GM12865 (cell line): ENCODE measurements around the gene PLPP3.

Experiments
- DNase-seq: peaks from one replicate; pipeline ENCODE4 v3.0.0; 2010; ENCODE audit warnings: low read depth
- H3K4me3 ChIP-seq: 2 replicates; pipeline ENCODE4 v1.5.1; 2011; ENCODE audit warnings: mild to moderate bottlenecking, low read depth, low read length, control low read depth
- TF ChIP-seq, protein P1 (sequence below): IDR thresholded peaks from 2 replicates; pipeline ENCODE4 v1.5.1; 2011; ENCODE audit warnings: low read length, control low read depth, low read depth, inconsistent platforms; ENCODE audit not compliant: insufficient read depth; ENCODE audit errors: missing control alignments

PLPP3 gene

DNA sequence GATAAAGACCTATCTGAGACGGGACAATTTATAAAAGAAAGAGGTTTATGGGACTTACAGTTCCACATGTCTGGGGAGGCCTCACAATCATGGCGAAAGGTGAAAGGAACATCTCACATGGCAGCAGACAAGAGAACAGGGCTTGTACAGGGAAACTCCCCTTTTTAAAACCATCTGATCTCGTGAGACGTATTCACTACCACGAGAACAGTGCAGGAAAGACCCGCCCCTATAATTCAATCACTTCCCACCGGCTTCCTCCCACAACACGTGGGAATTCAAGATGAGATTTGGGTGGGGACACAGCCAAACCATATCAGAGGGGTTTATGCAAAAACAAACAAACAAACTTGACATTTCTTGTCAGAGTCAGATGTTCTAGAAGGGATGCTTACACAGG, 89.7 kb downstream of the PLPP3 start:
- no peak overlapping the region for H3K4me3 ChIP-seq
- DNase-seq: no peak
- TF ChIP-seq, protein P1, sequence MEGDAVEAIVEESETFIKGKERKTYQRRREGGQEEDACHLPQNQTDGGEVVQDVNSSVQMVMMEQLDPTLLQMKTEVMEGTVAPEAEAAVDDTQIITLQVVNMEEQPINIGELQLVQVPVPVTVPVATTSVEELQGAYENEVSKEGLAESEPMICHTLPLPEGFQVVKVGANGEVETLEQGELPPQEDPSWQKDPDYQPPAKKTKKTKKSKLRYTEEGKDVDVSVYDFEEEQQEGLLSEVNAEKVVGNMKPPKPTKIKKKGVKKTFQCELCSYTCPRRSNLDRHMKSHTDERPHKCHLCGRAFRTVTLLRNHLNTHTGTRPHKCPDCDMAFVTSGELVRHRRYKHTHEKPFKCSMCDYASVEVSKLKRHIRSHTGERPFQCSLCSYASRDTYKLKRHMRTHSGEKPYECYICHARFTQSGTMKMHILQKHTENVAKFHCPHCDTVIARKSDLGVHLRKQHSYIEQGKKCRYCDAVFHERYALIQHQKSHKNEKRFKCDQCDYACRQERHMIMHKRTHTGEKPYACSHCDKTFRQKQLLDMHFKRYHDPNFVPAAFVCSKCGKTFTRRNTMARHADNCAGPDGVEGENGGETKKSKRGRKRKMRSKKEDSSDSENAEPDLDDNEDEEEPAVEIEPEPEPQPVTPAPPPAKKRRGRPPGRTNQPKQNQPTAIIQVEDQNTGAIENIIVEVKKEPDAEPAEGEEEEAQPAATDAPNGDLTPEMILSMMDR: no peak

DNA sequence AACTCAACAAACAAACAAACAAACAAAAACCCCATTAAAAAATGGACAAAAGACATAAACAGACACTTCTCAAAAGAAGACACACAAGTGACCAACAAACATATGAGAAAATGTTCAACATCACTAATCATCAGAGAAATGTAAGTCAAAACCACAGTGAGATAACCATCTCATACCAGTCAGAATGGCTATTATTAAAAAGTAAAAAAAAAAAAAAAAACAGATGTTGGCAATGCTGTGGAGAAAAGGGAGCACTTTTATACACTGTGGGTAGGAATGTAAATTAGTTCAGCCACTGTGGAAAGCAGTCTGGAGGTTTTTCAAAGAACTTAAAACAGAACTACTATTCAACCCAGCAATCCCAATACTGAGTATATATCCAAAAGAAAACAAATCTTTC, 94.7 kb downstream of the PLPP3 start:
- TF ChIP-seq, protein P1: no peak
- DNase-seq: no peak
- no peak overlapping the region for H3K4me3 ChIP-seq

DNA sequence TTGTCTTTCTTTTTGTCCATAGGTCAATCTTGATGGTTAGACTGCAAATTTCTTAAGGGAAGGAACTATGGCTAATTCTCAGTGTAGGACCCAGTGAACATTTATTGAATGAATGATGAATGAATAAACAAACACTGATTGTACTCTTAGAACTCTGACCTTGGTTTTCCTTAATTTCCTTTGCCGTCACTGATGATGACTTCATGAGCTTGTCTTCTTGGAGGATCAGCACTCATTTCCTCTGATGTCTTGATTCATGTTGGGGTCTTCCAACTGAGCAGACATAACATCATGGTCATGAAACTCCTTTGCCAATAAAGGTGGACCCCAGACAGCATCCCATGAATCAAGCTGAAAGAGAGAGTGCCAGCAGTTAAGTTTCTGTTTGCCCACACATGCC, 96.3 kb downstream of the PLPP3 start:
- TF ChIP-seq, protein P1: no peak
- H3K4me3 ChIP-seq: no peak overlapping the region
- DNase-seq: no peak

DNA sequence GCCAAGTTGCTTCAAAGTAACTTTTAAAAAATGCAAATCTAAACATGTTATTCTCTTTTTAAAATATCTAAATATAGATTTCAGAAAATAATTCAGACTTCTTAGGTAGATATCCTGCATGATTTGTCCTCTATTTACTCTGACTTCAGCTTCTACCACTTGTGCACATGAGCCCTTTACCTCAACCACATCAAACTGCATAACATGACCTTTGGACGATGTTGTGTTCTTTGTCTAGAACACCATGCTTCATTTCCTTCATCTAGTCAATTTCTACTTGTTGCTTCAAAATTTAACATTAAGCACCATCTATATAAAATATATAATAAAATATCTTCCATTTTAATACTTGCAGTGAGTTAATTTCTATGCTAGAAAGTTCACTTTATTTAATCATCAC, 96.9 kb downstream of the PLPP3 start:
- TF ChIP-seq, protein P1: no peak
- DNase-seq: no peak
- no peak overlapping the region for H3K4me3 ChIP-seq

DNA sequence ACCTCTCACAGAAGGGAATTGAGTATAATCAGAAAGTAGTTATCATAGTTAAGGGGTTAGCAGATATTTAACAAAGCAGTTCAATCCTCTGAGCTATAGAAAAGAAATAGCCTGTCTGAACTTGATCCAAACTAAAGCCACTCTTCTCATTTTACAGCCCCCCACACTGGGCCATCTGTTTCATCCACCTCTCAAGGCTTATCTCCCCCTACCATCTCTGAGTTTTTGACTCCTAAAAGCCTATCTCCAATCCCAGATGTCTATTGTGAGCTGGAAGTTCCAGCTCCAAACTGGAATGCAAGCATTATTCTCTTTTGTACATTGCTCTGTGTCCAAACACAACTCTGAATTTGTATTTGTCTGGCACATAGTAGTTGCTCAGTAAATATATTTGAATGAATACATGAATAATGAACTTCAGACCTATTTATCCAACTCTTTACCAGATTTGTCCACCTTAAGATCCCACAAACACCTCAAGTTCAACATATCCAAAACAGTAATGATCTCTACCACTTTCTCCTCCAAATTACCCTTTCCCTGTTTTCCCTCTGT, 98.1 kb downstream of the PLPP3 start:
- TF ChIP-seq, protein P1: no peak
- DNase-seq: no peak
- no peak overlapping the region for H3K4me3 ChIP-seq

DNA sequence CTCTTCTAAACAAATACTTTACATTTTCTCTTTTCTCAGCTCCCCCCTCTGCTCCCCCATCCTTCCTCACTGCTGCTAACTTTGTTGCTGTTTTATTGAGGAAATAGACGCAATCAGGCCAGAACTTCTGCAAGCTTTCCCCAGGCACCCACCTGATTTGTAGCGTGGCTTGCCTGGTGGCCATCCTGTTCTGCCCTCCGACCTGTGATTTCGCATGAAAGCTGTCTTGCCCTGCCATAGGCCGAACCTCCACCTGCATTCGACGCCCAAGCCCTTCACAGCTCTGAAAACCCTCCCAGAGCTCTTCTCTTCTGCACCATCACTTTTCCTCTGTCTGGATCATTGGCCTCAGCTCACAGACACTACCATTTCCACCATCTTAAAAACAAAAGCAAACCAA, 100.6 kb downstream of the PLPP3 start:
- TF ChIP-seq, protein P1: no peak
- no peak overlapping the region for H3K4me3 ChIP-seq
- DNase-seq: no peak
